Retinal pigment epithelial cell (primary cell): Measurements from ENCODE around the gene NPTX1.

Experiments
- DNase-seq: peaks from one replicate; pipeline ENCODE4 v3.0.0-alpha.2; 2010; ENCODE audit warnings: low read depth
- H3K4me3 ChIP-seq: 2 replicates; pipeline ENCODE4 v1.5.1; 2011; ENCODE audit warnings: mild to moderate bottlenecking, low read length, control low read depth, moderate library complexity
- CTCF ChIP-seq: conservative IDR thresholded peaks from 2 replicates; pipeline ENCODE4 v1.5.1; 2011; ENCODE audit warnings: low read depth, low read length, control low read depth, inconsistent platforms

Gene NPTX1

GRCh38 chr17:80427366-80428282 lies 48.8 kb downstream of the NPTX1 start:
- no peak overlapping the region for H3K4me3 ChIP-seq
- no peak for TF ChIP-seq CTCF
- no peak for DNase-seq

GRCh38 chr17:80426671-80427326 lies 49.6 kb downstream of the NPTX1 start:
- H3K4me3 ChIP-seq: no peak overlapping the region
- TF ChIP-seq CTCF: peak; percentile 90
- no peak for DNase-seq

- no peak for DNase-seq
- TF ChIP-seq CTCF: no peak
- H3K4me3 ChIP-seq: no peak overlapping the region
Measured at GRCh38 chr17:80425835-80426426, 50.5 kb downstream of the NPTX1 start.

- TF ChIP-seq CTCF: peak; percentile 1
- no peak overlapping the region for H3K4me3 ChIP-seq
- no peak for DNase-seq
Measured at GRCh38 chr17:80424878-80425765, 51.3 kb downstream of the NPTX1 start.

GRCh38 chr17:80424261-80424660 lies 52.1 kb downstream of the NPTX1 start:
- no peak for DNase-seq
- no peak overlapping the region for H3K4me3 ChIP-seq
- TF ChIP-seq CTCF: no peak

GRCh38 chr17:80423536-80424225 lies 52.7 kb downstream of the NPTX1 start:
- no peak for DNase-seq
- H3K4me3 ChIP-seq: no peak overlapping the region
- no peak for TF ChIP-seq CTCF
